NCI-H2107 treated with DMSO at 0.1 percent for 48 hours (cell line): Measurements from ENCODE around the gene MMP13.
"Not testable (repeated sequence)": the region's sequence is repeated elsewhere in the genome, so short reads cannot be mapped to it uniquely, and the experiment has no call there.

Experiments used
- DNase-seq: peaks from one replicate; lab custom pipeline; 2025; ENCODE audit not compliant: unreplicated experiment; lab: John Stamatoyannopoulos, UW

MMP13 gene

DNA sequence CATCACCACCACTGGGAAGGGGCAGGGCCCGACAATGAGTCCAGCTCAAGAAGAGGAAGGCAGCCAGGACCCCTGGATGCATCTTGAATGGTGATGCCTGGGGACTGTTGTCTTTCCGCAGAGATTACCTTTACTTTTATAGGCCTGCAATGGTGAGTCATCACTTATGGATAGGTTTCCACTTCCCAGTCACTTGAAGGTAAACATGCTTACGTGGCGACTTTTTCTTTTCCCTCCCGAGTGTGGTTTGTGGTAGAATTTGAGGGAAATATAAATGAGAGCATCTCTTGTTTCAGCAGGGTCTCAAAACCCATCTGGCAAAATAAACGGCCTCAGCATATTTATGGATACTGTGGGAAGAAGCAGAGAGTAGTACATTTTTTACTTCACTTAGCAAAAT lies at the start of gene MMP13:
Gene MMP13 (minus strand): TSS at position 109 of the 400 bp plus-strand sequence. CDS start 27 bp downstream, at position 82.
- DNase-seq: no peak

DNA sequence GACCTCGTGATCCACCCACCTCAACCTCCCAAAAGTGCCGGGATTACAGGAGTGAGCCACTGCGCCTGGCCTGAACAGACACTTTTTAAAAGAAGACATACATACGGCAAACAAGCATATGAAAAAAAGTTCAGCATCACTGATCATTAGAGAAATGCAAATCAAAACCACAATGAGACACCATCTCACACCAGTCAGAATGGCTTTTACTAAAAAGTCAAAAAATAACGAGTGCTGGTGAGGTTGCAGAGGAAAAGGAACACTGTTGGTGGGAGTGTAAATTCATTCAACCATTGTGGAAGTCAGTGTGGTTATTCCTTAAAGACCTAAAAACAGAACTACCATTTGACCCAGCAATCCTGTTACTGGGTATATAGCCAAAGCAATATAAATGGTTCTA lies 48.7 kb upstream of the MMP13 start:
- DNase-seq: not testable (repeated sequence)

DNA sequence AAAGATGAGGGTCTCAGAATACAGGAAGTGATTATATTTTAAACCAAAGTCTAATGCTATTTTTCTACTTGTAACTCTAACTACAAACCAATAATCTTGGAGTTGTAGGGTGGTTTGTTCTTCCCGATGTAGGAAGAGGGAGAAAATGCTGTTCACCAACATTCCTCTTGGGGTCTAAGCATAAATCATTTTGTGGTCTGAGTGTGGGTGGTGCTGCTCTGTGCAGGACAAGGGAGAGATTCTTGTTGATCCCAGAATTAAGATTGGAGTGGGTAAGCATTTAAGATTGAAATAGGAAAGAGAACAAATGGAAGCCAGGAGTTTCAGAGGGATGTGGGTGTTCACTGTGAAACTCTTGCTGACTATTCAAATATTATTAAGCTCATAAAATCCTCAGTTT lies 38.6 kb upstream of the MMP13 start:
- DNase-seq: no peak

DNA sequence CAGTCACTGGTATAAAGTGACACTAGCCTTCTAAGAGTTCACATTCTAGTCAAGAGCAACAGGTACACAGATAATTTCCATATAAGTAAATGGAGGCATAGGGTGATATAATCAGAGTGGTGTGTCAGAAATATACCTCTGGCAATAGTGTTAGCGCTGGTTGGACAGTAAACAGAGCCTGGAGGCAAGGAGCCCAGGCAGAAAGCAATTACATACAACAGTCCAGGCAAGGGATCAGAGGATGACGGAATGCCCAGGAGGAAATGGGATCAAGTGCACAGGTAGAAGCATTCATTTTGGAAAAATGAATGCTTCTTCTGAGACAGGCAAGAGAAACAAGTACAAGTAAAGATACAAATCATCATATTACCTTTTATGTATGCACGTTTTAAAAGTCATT lies 36.2 kb upstream of the MMP13 start:
- no peak for DNase-seq

DNA sequence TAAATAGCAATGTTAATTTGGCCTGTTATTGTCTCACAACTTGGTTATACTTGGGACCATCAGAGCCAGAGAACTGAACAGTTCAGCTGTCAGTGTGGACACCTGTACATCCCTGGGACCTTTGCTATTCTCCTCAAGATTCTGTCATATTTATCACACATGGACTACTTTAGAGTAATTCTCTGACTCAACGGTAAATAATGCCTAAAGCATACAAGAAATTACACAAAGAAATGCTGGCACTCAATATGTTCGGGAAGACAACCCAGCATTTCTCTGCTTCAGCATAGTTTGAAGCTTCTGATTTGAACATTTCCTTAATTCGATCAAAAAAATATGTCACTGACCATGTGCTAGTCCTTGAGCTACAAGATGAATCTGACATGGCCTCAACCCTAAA lies 34.6 kb upstream of the MMP13 start:
- no peak for DNase-seq

DNA sequence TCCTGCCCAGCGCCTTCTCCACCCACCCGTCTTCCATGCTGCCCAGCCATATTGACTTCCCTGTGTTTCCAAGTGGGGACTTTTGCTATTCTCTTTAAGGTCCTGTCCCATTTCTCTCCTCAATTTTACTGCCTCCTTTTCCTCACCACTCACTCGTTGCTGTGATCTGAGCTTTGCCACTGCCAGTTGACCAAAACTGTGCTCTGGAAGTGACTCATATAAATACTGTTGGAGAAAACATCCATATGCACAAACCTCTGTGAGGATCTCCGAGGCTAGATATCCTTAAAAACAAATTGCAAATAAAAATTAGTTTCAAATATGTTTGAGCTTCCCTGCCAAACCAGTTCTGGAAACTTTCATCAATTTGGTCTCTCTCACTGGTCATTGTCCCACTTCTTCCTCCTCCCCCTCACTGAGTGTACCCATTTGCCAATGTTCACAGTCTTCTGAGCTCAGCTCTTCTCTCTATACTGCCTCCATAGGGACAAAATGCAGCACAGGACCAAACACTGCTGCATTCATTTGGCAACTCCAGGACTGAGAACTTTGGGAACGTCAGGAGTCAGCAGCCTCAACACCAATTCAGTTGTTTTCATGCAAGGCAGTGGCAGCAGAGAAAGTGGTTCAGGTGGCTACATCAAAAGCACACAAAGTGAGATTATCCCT lies 34.0 kb upstream of the MMP13 start:
- DNase-seq: no peak

DNA sequence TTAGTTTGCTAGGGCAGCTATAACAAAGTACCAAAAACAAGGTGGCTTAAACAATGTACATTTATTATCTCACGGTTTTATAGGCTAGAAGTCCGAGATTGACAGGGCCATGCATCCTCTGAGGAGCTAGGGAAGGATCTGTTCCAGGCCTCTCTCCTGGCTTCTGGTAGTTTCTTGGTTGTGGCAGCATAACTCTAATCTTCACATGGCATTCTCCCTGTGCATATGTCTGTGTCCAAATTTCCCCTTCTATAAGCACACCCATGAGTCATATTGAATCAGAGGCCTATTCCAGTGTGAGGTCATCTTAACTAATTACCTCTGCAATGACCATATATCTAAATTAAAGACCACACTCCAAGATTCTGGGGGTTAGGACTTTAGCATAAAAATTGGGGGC lies 31.3 kb upstream of the MMP13 start:
- no peak for DNase-seq

- DNase-seq: no peak
These were observed 30.3 kb upstream of the MMP13 start for GRCh38 chr11:102985850-102986249.

- no peak for DNase-seq
These were observed 28.0 kb upstream of the MMP13 start for GRCh38 chr11:102983486-102983885.

GRCh38 chr11:102981324-102981910 lies 25.9 kb upstream of the MMP13 start:
- DNase-seq: no peak

DNA sequence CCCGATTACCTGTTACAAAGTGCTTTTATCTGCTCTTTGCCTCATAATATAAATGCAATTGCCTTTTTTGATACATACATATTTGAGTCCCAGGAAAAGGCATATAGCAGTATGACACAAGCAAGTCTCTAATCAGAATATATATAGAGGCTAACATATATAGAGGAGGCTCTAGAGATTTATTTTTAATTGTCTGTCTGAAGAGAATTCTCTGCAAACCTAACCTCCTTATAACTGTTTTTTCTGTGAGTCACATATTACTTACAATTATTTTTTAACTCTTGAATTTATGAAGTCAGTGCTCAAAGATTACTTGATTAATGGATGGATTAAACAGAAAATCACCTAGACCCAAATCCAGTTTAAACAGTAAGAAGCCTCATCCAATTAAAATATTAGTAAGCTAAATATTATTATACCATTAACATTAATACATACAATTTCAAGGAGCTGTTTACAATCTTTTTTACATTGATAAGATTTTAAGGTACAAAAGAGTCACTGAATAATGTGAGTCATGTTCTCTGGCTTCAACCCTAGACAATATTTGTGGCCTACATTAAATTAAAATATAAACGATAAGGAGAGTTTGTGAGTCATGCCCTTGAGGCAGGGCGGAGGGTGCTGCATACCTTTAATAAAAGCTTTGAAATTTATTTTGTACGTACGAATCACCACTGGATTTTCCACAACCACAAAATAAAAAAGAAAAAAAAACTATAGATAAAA lies 19.2 kb upstream of the MMP13 start:
- no peak for DNase-seq

GRCh38 chr11:102973698-102974097 lies 18.2 kb upstream of the MMP13 start:
- not testable (repeated sequence) for DNase-seq

DNA sequence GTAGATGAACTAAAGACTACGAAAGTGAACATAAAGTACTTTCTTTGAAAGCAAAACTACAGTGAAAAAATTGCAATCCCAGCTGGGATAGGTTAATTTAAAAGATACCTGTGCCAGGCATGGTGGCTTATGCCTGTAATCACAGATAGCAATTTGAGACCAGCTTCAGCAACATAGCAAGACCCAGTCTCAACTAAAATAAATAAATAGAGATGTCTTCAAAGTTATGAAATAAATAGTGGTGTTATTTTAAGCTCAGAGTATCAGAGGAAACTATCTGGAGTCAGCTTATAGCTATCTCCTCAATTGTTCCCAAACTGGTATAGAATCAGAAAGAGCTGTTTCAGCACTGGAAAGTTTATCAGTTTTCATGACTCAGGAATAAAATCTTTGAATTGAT lies 17.3 kb upstream of the MMP13 start:
- DNase-seq: no peak

- DNase-seq: no peak
These were observed 16.2 kb upstream of the MMP13 start for GRCh38 chr11:102971766-102972165.

DNA sequence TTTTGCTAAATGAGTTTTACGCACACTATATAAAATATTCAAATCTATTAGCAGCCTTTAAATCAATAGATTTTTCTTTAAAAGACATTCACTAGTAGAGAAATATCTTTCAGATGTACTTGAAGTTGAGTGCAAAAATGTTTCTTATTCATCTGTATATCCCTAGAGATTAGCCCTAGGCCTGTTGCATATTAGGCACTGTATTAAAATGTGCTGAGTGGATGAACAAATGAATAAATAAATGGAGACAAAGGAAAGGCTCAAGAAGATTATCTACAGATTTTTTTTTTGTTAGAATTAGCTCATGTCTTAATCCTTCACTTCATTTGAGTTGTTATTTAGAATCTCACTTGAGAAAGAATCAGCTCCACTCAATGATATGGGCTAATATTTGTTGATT lies 12.0 kb upstream of the MMP13 start:
- DNase-seq: no peak

- no peak for DNase-seq
These were observed 10.5 kb upstream of the MMP13 start for GRCh38 chr11:102966011-102966410.

GRCh38 chr11:102964867-102965266 lies 9.3 kb upstream of the MMP13 start:
- DNase-seq: no peak

DNA sequence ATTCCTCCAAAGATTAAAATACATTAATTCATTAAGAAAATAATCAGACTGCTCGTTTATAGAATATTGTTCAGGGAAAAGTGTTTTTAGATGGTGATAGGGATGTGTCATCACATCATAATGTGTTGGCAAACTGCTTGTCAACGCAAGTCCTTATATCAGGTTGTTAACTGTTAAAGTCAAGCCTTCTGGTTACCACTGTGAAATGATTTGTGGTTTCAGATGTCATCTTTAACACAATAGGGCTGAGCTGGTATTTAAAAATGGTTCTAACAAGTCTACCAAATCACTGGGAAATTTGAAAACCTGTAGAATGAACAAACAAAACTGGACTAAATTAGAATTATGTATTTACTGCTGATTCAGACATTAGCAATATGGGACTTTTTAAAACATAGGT lies 2.4 kb upstream of the MMP13 start:
- no peak for DNase-seq

- no peak for DNase-seq
These were observed 4.9 kb downstream of the MMP13 start for GRCh38 chr11:102950622-102951081.

DNA sequence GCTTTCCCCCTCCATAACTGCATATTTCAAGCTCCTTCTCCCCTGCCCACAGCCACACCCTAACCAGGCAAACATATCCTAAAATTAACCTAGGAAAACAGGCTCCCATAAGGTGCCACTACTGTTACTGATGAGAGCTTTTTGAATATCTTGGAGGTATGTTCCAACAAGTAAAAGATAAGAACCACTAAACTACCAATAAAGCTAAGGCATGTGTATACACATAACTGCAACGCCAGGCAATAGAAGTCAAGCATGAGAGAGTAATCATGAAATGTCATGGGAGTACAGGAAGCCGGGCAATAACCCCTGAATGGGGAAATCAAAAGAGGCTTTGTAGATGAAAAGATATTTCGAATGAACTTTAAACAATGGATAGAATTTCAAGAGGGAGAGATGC lies 9.3 kb downstream of the MMP13 start:
- DNase-seq: no peak

- peak; percentile 20 for DNase-seq
These were observed 14.6 kb downstream of the MMP13 start for GRCh38 chr11:102940714-102941588.
